WI38 (cell line): ENCODE results near the gene SLC6A6.

Source experiments
- H3K4me3 ChIP-seq: 2 replicates; pipeline ENCODE4 v1.5.1; 2011; ENCODE audit warnings: low read depth, mild to moderate bottlenecking, control low read depth, low read length
- TF ChIP-seq, protein P1 (sequence below): IDR thresholded peaks from 2 replicates; pipeline ENCODE4 v1.5.1; 2012; ENCODE audit warnings: low read depth, mild to moderate bottlenecking, control low read depth, low read length

Gene SLC6A6

GRCh38 chr3:14457481-14457880 lies 55.1 kb downstream of the SLC6A6 start:
- TF ChIP-seq, protein P1, sequence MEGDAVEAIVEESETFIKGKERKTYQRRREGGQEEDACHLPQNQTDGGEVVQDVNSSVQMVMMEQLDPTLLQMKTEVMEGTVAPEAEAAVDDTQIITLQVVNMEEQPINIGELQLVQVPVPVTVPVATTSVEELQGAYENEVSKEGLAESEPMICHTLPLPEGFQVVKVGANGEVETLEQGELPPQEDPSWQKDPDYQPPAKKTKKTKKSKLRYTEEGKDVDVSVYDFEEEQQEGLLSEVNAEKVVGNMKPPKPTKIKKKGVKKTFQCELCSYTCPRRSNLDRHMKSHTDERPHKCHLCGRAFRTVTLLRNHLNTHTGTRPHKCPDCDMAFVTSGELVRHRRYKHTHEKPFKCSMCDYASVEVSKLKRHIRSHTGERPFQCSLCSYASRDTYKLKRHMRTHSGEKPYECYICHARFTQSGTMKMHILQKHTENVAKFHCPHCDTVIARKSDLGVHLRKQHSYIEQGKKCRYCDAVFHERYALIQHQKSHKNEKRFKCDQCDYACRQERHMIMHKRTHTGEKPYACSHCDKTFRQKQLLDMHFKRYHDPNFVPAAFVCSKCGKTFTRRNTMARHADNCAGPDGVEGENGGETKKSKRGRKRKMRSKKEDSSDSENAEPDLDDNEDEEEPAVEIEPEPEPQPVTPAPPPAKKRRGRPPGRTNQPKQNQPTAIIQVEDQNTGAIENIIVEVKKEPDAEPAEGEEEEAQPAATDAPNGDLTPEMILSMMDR, result no peak

DNA sequence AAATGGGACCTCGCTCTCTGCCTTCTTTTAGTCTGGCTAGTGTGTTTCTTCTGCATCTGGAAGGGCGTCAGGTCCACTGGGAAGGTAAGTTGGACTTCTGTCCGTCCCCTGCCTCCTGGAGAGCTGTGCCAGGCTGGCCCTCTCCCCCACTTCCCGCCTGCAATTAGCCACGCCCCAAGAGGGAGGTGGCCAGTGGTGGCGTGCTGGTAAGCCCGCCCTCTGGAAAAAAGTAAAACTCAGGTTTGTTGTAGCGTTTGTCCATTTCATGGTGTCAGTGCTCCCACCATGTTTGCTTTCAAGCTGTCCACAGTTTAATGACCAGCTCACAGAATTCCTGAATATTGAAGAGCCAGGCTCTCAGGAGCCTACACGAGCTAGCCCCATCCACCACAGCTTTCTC lies 55.6 kb downstream of the SLC6A6 start:
- TF ChIP-seq, protein P1, result no peak
- H3K4me3 ChIP-seq, result no peak overlapping the region

More at GRCh38 chr3:14457481-14457880, 55.1 kb downstream of the SLC6A6 start:
- no peak overlapping the region for H3K4me3 ChIP-seq

DNA sequence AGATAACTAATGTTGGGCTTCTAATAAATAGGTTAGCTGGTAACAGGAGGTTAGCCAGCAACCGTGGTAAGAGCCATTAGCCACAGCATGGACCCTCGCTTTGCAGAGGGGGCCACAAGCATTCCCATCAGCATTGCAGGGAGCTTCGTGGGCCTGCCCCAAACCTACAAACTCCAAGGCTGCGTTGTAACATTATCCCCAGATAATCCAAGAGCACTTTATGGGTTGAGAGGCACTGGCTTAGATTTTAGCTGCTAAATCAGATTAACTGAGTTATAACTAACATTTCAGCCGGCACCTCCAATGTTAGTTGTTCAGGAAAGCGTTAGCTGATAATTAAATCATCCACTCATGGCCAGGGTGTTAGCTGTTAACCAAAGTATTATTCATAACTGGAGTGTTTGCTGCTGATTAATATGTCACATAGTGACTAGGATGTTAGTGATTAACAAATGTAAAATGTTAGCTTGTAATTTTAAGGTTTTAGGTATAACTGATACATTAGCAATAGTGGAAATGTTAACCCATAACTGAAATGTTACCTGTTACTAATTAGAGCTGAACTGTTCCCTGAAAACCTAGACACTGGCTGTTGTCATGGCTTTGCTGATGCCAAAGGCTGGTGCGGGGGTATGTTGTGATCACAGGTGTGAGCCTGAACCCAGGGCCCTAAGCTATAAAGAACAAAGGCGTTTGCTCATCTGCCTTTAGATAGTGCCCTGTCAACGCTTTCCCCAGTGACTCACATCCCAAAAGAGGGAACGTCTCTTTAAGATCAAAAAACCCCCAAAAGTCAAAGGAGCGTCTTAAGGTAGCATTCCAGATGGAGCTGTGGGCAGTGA lies 56.2 kb downstream of the SLC6A6 start:
- TF ChIP-seq, protein P1, result no peak
- no peak overlapping the region for H3K4me3 ChIP-seq

GRCh38 chr3:14459384-14459783 lies 57.0 kb downstream of the SLC6A6 start:
- TF ChIP-seq, protein P1, result no peak
- H3K4me3 ChIP-seq, result no peak overlapping the region

GRCh38 chr3:14459787-14460186 lies 57.4 kb downstream of the SLC6A6 start:
- H3K4me3 ChIP-seq, result no peak overlapping the region
- TF ChIP-seq, protein P1, result no peak

- no peak overlapping the region for H3K4me3 ChIP-seq
- TF ChIP-seq, protein P1, result no peak
These were observed 58.1 kb downstream of the SLC6A6 start for GRCh38 chr3:14460342-14461005.
